ENCODE measurements around the gene CASZ1. TPM values are rescaled to one million over a fixed set of nuclear protein-coding genes. Genes with fewer than 3 reads are reported as not detected.

The CASZ1 gene
- total RNA-seq, 4 donors from 2014 or later = 13.1 to 33.7 (median 20.9) TPM

DNA sequence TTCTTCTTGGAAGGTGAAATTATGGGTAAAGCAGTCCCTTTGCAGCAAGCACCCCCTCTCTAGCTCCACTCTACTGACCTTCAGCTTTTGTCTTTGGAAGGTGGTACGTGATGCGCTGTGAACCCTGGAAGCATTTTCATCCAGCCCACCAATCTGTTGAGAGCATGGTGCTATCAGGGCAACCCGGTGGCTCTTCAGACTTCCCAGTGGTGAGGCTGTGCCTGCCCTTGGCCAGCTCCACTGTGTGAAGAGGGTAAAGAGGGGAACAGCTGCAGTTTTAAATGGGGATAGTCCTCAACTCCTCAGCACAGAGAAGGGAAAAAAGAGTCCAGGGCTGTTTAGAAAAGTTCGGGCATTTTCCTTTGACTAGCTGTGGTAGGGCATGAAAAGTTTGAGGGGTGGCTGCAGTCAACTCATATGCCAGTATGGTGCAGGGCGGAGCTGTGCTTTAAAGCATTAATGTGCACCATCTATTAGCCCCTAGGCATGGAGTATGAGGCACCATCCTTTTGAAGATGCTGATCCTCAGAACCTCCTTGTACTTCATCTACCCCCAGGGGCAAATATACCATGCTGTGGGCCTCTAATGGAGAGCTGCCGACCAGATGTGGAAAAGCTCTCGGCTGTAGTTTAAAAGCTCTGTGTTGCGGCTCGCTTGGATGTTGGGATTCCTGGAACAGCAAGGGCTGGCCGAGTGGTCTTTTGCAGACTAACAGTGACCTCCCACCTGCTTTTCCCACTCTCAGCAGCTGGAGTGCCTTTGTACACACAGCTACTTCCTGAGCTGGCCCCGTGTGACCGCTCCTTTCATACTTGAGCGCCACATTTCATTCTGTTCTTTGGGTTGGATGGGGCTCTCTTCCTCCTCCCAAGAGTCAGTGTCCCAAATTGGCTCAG, 198.7 kb downstream of the CASZ1 start:
- Histone ChIP-seq H3K36me3 (peaks cover 0 to 18% (median 0%) of the 10 kb centered on the region in 3 donors), H3K4me3 (no peak overlapping the region), H3K27me3 (no peaks in the 10 kb centered on the region), H3K4me1 (peaks cover 0 to 34% (median 3%) of the 10 kb centered on the region in 3 donors), H3K9me3 (no peaks in the 10 kb centered on the region), H3K27ac (no peak overlapping the region)
- 89 to 93% methylated on average over 7 to 12 of the region's 13 CpGs for WGBS, 2 donors
- DNase-seq = no peak
- TF ChIP-seq, protein P1, sequence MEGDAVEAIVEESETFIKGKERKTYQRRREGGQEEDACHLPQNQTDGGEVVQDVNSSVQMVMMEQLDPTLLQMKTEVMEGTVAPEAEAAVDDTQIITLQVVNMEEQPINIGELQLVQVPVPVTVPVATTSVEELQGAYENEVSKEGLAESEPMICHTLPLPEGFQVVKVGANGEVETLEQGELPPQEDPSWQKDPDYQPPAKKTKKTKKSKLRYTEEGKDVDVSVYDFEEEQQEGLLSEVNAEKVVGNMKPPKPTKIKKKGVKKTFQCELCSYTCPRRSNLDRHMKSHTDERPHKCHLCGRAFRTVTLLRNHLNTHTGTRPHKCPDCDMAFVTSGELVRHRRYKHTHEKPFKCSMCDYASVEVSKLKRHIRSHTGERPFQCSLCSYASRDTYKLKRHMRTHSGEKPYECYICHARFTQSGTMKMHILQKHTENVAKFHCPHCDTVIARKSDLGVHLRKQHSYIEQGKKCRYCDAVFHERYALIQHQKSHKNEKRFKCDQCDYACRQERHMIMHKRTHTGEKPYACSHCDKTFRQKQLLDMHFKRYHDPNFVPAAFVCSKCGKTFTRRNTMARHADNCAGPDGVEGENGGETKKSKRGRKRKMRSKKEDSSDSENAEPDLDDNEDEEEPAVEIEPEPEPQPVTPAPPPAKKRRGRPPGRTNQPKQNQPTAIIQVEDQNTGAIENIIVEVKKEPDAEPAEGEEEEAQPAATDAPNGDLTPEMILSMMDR (IDR thresholded peaks at IDR 0.05) = no peak
- TF ChIP-seq POLR2A (IDR thresholded peaks at IDR 0.05) = no peak
- intact Hi-C loops (cut with DNase I) = no loop called here

DNA sequence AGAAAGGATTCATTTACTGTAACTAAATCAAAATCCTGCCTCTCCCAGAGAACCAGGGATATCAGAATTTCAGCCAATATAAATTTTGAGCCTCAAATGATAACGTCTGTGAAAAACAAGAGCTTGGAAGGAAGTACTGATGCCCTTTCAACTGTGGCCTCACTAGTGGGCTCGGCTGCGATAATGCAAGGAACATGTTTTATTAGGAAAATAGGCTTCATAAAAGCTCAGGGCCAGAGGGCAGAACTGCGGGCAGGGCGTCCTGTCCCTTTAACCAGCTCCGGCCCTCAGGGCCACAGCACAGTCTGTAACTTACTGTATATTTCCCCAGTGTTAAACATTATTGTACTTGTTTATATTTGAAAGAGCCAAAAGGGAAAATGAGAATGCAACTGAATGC, 199.7 kb downstream of the CASZ1 start:
- Histone ChIP-seq H3K4me1 (peaks cover 0 to 24% (median 3%) of the 10 kb centered on the region in 3 donors), H3K9me3 (no peaks in the 10 kb centered on the region), H3K27me3 (no peaks in the 10 kb centered on the region), H3K4me3 (no peak overlapping the region), H3K36me3 (peaks cover 0 to 18% (median 0%) of the 10 kb centered on the region in 3 donors), H3K27ac (no peak overlapping the region)
- TF ChIP-seq POLR2A (IDR thresholded peaks at IDR 0.05) = no peak
- TF ChIP-seq, protein P1 (IDR thresholded peaks at IDR 0.05) = no peak
- DNase-seq = no peak
- intact Hi-C loops (cut with DNase I) = no loop called here
- 82 to 89% methylated on average over 6 of the region's 6 CpGs for WGBS, 2 donors

DNA sequence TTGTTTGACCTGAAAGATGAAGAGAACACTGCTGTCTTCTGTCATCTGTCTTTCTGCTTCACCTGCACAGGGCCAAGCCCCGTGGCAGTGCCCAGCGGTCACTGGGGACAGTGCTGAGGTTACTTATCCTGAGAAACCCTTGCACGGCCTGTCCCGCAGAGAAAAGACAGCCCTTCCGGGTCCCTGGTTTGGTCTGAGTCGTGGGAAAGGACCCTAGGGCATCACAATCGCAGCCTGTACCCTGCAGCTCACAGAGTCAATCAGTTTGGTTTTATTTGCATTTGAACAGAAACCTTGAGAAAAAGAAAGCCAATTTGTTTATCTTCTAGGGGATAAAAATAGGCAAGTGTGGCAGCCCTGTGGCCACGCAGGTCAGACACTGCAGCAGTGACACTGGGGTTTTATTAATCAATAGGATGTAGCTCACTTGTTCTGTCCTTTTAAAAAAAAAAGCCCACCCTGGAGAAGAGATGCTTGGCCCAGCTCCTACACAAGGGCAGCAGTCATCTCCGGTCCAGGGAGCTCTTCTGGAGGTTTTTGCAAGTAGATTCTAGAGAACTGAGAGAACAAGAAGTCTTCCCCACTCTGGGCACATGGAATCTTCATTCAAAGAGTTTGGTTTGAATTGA, 201.7 kb downstream of the CASZ1 start:
- intact Hi-C loops (cut with DNase I) = no loop called here
- no peak for DNase-seq
- H3K36me3 ChIP-seq = peaks cover 0 to 8% (median 0%) of the 10 kb centered on the region in 3 donors
- no peaks in the 10 kb centered on the region for H3K9me3 ChIP-seq
- WGBS, 2 donors = 84 to 89% methylated on average over 6 to 9 of the region's 9 CpGs
- peaks cover 0 to 14% (median 0%) of the 10 kb centered on the region in 3 donors for H3K4me1 ChIP-seq
- no peak overlapping the region for H3K27ac ChIP-seq
- no peak overlapping the region for H3K4me3 ChIP-seq
- H3K27me3 ChIP-seq = no peaks in the 10 kb centered on the region
- TF ChIP-seq POLR2A (IDR thresholded peaks at IDR 0.05) = no peak
- TF ChIP-seq, protein P1 (IDR thresholded peaks at IDR 0.05) = no peak

DNA sequence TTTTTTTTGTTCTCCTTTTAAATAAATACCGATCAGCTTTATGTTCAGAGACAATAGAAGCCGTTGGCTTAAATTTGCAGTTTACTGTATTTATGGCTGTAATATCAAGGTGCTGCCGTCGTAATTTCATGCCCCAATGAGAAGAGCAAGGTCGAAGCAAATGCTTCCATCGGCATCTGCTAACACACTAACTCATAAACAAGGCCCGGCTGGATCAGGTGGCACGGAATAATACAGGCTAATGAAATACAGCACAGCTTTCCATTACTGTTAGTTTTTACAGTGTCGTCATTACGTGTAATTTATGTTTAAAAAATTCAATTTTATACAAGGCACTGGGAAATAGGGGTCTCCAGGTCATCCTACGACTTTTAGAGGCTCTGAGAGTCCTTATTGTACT, 202.7 kb downstream of the CASZ1 start:
- Histone ChIP-seq H3K9me3 (no peaks in the 10 kb centered on the region), H3K36me3 (no peaks in the 10 kb centered on the region), H3K4me3 (no peak overlapping the region), H3K27ac (no peak overlapping the region), H3K4me1 (peaks cover 0 to 6% (median 0%) of the 10 kb centered on the region in 3 donors), H3K27me3 (no peaks in the 10 kb centered on the region)
- TF ChIP-seq, protein P1 (IDR thresholded peaks at IDR 0.05) = no peak
- TF ChIP-seq POLR2A (IDR thresholded peaks at IDR 0.05) = no peak
- 92 to 95% methylated on average over 11 of the region's 11 CpGs for WGBS, 2 donors
- no peak for DNase-seq
- intact Hi-C loops (cut with DNase I) = no loop called here

DNA sequence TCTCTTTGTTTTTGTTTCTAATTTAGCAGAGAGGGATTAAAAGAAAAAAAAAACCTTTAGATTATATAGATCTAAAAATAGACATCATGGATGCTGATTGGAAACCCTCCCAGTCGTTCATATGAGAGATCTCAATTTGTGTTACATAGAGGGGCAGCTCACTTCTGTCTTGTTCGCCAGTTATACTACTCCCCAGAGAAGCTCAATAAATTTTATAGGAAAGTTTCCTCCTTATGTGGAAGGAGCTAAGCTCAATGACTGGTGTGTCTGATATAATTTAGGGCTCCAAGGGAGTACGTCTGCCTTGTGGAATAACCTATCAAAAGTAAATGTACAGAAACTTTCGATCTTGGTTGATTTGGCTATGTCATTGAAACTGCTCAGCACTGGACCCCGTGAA, 204.1 kb downstream of the CASZ1 start:
- no peak for DNase-seq
- Histone ChIP-seq H3K27me3 (no peaks in the 10 kb centered on the region), H3K36me3 (no peaks in the 10 kb centered on the region), H3K4me3 (no peak overlapping the region), H3K9me3 (no peaks in the 10 kb centered on the region), H3K4me1 (peaks cover 0 to 6% (median 0%) of the 10 kb centered on the region in 3 donors), H3K27ac (no peak overlapping the region)
- 65 to 66% methylated on average over 5 of the region's 5 CpGs for WGBS, 2 donors
- intact Hi-C loops (cut with DNase I) = no loop called here
- TF ChIP-seq, protein P1 (IDR thresholded peaks at IDR 0.05) = no peak
- no peak for TF ChIP-seq POLR2A (IDR thresholded peaks at IDR 0.05)

Measured in esophagus squamous epithelium (tissue), 5 donors.